SK-N-MC (cell line): ENCODE results near the gene DAZAP1.

Source experiments
- EZH2 ChIP-seq: fragments of 200-600 bp; sonication (generic); IDR thresholded peaks from one replicate; pipeline ENCODE4 v1.6.1; 2017; ENCODE audit warnings: antibody characterized with exemption
- POLR2AphosphoS5 ChIP-seq: IDR thresholded peaks from 2 replicates; pipeline ENCODE4 v1.6.1; 2012; ENCODE audit warnings: mild to moderate bottlenecking, low read depth, low read length, borderline replicate concordance

DNA sequence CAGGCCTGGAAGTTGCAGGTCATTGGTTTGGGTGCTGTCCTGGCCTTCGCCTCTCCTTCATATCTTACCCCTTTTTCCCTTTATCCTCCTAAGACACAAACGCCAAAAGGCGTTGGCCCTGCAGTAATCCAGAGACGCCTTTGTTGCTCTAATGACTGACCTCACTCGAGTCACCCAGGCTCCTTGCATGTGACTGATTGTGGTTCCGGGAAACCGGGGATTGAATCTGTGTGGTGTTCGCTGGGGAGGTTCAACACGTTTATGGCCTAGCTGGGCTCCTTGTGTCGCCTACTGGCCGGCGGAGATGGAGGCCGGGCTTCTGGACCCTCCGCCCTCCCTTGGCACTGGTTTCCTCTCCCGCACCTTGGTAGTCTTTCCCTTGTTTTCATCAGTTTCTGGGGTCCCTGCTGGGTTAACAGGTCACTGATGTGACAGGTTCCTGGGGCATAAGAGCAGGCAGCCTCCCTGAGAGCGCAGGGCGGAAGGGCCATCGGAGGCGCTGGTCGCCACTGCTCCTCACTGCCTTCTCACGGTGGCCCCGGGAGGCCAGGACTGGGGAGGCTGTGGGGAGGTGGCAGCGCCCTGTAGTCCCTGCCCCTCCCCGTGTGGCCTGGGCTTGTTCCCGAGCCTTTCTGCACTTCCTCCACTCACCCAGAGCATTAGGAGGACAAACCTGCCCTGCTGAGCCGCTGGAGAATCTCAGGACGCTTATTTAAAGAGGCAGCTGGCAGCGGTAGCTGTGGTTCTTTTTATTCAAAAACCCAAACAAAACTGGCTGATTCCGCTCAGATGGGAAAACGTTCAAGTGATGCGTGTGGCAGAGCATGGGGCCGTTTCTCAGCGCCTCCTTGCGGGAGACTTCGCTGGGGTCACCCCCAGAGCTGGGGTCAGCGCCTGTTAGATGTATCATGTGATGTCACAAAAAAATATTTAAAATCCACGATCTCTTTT, 41.8 kb upstream of the DAZAP1 start:
- TF ChIP-seq POLR2AphosphoS5 = no peak
- TF ChIP-seq EZH2 = no peak
